K562 (cell line): ENCODE measurements around the gene NEDD1. TPM values are rescaled to one million over a fixed set of nuclear protein-coding genes. Genes with fewer than 3 reads are reported as not detected.

Source experiments
- TBL1XR1 ChIP-seq, 2 experiments: IDR thresholded peaks; 2 replicates each; pipeline ENCODE4 v1.6.1; 2012; ENCODE audit warnings: improper control_type of control experiment in 2 of 2, low read length in 2 of 2, mild to moderate bottlenecking in 1 of 2
- ZNF133 ChIP-seq: fragments of 250-450 bp; sonication (Bioruptor Pico); IDR thresholded peaks from 2 replicates; pipeline ENCODE4 v1.4.0; 2020; ENCODE audit warnings: mild to moderate bottlenecking
- polyA plus RNA-seq, 8 experiments: library from polyadenylated mRNA; depleted of rRNA in 4 of 8; stranded (reverse) in 5 of 8; unstranded in 3 of 8; fragments of >200 nt; fragmentation: Nextera tagmentation in 2 of 8; fragmentation: Illumina TruSeq in 1 of 8; extraction: Ambion mirVana in 2 of 8; extraction: Trizol in 1 of 8; gene quantifications; 2 replicates each; pipeline versions ENCODE4 v1.2.1 to v1.2.3, GENCODE V29; 2011 to 2014; ENCODE audit warnings: inconsistent platforms in 1 of 8, missing spikeins in 1 of 8
- small RNA-seq: library from RNA; depleted of rRNA; stranded (forward); fragments of <200 nt; gene quantifications from one replicate; pipeline ENCODE3, GENCODE V24; 2014
- total RNA-seq, 7 experiments: library from RNA; depleted of rRNA in 6 of 7; stranded (reverse); fragments of >200 nt in 6 of 7; fragmentation: Illumina TruSeq in 2 of 7; extraction: Trizol in 2 of 7; gene quantifications; 2 replicates each; pipeline versions ENCODE4 v1.2.1 to v1.2.3, GENCODE V29; 2011 to 2021; ENCODE audit warnings: low replicate concordance in 1 of 7
- TF ChIP-seq, protein P1 (sequence below): fragments of 150-350 bp; conservative IDR thresholded peaks from 2 replicates; pipeline ENCODE4 v1.6.1; 2014; ENCODE audit warnings: low read length

NEDD1 gene
- total and polyA plus RNA-seq, 9 of the 15 experiments (the other 6 are each of a cell fraction or from before 2014, with no cell fraction given) = 7.5 to 29.3 (median 14.8) TPM

DNA sequence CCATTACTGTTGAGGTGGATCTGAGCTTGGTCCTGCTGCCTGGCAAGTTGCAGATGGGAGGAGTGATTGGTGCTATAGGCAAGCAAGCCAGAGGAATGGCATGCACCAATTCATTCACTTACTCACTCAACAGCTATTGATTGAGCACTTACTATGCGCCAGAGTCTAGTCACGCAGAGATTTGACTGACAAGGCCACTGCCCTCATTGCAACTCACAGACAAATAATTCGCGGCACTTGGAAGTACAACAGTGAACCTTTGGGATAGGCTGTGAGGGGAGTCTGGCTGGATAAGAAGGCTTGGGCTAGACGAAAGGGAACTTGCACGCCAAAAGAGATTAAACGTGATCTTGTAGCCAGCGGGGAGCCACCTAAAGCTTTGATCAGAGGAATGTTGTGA lies 96.2 kb downstream of the NEDD1 start (continued):
- TF ChIP-seq, protein P1, sequence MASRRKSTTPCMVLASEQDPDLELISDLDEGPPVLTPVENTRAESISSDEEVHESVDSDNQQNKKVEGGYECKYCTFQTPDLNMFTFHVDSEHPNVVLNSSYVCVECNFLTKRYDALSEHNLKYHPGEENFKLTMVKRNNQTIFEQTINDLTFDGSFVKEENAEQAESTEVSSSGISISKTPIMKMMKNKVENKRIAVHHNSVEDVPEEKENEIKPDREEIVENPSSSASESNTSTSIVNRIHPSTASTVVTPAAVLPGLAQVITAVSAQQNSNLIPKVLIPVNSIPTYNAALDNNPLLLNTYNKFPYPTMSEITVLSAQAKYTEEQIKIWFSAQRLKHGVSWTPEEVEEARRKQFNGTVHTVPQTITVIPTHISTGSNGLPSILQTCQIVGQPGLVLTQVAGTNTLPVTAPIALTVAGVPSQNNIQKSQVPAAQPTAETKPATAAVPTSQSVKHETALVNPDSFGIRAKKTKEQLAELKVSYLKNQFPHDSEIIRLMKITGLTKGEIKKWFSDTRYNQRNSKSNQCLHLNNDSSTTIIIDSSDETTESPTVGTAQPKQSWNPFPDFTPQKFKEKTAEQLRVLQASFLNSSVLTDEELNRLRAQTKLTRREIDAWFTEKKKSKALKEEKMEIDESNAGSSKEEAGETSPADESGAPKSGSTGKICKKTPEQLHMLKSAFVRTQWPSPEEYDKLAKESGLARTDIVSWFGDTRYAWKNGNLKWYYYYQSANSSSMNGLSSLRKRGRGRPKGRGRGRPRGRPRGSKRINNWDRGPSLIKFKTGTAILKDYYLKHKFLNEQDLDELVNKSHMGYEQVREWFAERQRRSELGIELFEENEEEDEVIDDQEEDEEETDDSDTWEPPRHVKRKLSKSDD = no peak
- TF ChIP-seq ZNF133 (no peak), TBL1XR1 (IDR thresholded peaks at IDR 0.05; ENCODE audit: low read length in 2 of 2) (no peak)

Small RNA genes within 50 kb of the gene (small RNA-seq; reads per million reads assigned to genes)
- not detected for gene RF00019
